SH-SY5Y (cell line): ENCODE data around the gene FOXP1.

ENCODE experiments used
- GATA2 ChIP-seq: IDR thresholded peaks from 2 replicates; pipeline ENCODE4 v1.6.1; 2011; ENCODE audit warnings: mild to moderate bottlenecking, low read depth, low read length
- GATA3 ChIP-seq: IDR thresholded peaks from 2 replicates; pipeline ENCODE4 v1.6.1; 2011; ENCODE audit warnings: low read depth, mild to moderate bottlenecking, low read length, moderate library complexity

Gene FOXP1

GRCh38 chr3:71583566-71584393 lies at the start of gene FOXP1:
Gene FOXP1, minus strand, starts transcription at chr3:71583728. Its CDS starts 385,347 bp downstream, at chr3:71198381.
- no peak; the same call in 1 of the 2 replicates for TF ChIP-seq GATA2
- TF ChIP-seq GATA3 = no peak

GRCh38 chr3:71629711-71630110 lies 46.2 kb upstream of the FOXP1 start:
- no peak for TF ChIP-seq GATA2
- no peak for TF ChIP-seq GATA3

- no peak for TF ChIP-seq GATA3
- no peak for TF ChIP-seq GATA2
These were observed 45.8 kb upstream of the FOXP1 start for GRCh38 chr3:71629289-71629688.

GRCh38 chr3:71628522-71628921 lies 45.0 kb upstream of the FOXP1 start:
- TF ChIP-seq GATA2 = no peak
- TF ChIP-seq GATA3 = no peak

GRCh38 chr3:71625676-71626075 lies 42.1 kb upstream of the FOXP1 start:
- TF ChIP-seq GATA2 (no peak), GATA3 (no peak)

GRCh38 chr3:71621825-71622537 lies 38.5 kb upstream of the FOXP1 start:
- TF ChIP-seq GATA3 = no peak
- no peak for TF ChIP-seq GATA2

- TF ChIP-seq GATA3 = no peak
- no peak for TF ChIP-seq GATA2
These were observed 35.0 kb upstream of the FOXP1 start for GRCh38 chr3:71618538-71618937.

- TF ChIP-seq GATA3 (no peak), GATA2 (no peak)
These were observed 33.1 kb upstream of the FOXP1 start for GRCh38 chr3:71616571-71617021.

- TF ChIP-seq GATA3 (no peak), GATA2 (no peak)
These were observed 31.3 kb upstream of the FOXP1 start for GRCh38 chr3:71614869-71615268.

GRCh38 chr3:71614426-71614825 lies 30.9 kb upstream of the FOXP1 start:
- TF ChIP-seq GATA2 (no peak), GATA3 (no peak)

- no peak for TF ChIP-seq GATA3
- no peak for TF ChIP-seq GATA2
These were observed 27.6 kb upstream of the FOXP1 start for GRCh38 chr3:71611099-71611498.

- TF ChIP-seq GATA2 = no peak
These were observed 23.8 kb upstream of the FOXP1 start for GRCh38 chr3:71607364-71607763.

GRCh38 chr3:71606582-71606981 lies 23.1 kb upstream of the FOXP1 start:
- TF ChIP-seq GATA2 = no peak
- TF ChIP-seq GATA3 = no peak

GRCh38 chr3:71602256-71602655 lies 18.7 kb upstream of the FOXP1 start:
- TF ChIP-seq GATA2 (no peak), GATA3 (no peak)

- TF ChIP-seq GATA2 (no peak), GATA3 (no peak)
These were observed 18.3 kb upstream of the FOXP1 start for GRCh38 chr3:71601811-71602210.
